ENCODE results near the gene RADIL. TPM values are rescaled to one million over a fixed set of nuclear protein-coding genes. Genes with fewer than 3 reads are reported as not detected.

RADIL gene
- total and polyA plus RNA-seq, 9 of the 15 experiments (the other 6 are each of a cell fraction or from before 2014, with no cell fraction given): 0.06 to 8.1 (median 1.9) TPM; not detected in 1

DNA sequence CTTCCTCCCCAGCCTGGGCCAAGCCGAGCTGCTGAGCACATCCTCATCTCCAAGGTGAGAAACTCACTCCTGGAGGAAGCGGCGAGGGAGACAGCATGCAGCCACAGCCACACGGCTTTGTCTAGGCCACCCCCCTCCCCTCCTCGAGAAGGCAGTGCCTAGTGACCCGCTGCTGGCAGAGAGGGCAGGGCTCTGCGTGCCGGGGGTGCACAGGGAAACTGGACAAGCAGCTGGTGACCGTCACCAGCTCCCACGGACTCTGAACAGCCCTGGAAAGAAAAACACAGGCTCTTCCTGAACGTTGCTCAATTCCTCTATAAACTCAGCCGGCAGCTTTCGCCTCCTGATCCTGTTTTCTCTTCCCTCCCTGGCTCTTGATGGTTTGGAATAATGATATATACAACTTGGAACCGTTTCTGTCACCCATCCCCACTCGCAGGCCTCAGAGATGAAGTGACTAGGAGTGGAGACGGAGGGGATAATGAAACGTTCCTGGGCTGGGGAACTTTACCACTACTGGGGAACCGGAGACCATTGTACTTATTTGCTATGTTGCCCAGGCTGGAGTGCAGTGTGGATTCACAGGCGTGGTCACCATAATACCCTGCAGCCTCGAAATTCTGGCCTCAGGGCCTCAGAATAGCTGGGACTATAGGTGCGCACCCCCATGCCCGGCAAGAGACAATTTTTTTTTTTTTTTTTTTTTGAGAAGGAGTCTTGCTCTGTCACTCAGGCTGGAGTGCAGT, 41.0 kb downstream of the RADIL start (continued):
- TF ChIP-seq, protein P1, sequence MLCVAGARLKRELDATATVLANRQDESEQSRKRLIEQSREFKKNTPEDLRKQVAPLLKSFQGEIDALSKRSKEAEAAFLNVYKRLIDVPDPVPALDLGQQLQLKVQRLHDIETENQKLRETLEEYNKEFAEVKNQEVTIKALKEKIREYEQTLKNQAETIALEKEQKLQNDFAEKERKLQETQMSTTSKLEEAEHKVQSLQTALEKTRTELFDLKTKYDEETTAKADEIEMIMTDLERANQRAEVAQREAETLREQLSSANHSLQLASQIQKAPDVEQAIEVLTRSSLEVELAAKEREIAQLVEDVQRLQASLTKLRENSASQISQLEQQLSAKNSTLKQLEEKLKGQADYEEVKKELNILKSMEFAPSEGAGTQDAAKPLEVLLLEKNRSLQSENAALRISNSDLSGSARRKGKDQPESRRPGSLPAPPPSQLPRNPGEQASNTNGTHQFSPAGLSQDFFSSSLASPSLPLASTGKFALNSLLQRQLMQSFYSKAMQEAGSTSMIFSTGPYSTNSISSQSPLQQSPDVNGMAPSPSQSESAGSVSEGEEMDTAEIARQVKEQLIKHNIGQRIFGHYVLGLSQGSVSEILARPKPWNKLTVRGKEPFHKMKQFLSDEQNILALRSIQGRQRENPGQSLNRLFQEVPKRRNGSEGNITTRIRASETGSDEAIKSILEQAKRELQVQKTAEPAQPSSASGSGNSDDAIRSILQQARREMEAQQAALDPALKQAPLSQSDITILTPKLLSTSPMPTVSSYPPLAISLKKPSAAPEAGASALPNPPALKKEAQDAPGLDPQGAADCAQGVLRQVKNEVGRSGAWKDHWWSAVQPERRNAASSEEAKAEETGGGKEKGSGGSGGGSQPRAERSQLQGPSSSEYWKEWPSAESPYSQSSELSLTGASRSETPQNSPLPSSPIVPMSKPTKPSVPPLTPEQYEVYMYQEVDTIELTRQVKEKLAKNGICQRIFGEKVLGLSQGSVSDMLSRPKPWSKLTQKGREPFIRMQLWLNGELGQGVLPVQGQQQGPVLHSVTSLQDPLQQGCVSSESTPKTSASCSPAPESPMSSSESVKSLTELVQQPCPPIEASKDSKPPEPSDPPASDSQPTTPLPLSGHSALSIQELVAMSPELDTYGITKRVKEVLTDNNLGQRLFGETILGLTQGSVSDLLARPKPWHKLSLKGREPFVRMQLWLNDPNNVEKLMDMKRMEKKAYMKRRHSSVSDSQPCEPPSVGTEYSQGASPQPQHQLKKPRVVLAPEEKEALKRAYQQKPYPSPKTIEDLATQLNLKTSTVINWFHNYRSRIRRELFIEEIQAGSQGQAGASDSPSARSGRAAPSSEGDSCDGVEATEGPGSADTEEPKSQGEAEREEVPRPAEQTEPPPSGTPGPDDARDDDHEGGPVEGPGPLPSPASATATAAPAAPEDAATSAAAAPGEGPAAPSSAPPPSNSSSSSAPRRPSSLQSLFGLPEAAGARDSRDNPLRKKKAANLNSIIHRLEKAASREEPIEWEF (CRISPR knock-in tag; IDR thresholded peaks at IDR 0.05): no peak
- no peak for TF ChIP-seq ILF3 (IDR thresholded peaks at IDR 0.05; ENCODE audit: borderline replicate concordance)
- no peak for TF ChIP-seq SMARCB1 (IDR thresholded peaks at IDR 0.05; ENCODE audit: insufficient read length, low read depth)

GRCh38 chr7:4841836-4842235, 41.7 kb downstream of the RADIL start:
- H3K36me3 ChIP-seq (ENCODE audit: control insufficient read depth, insufficient read depth, low read length): no peaks in the 10 kb centered on the region
- in situ Hi-C loops (cut with MboI): no loop called here
- no peak overlapping the region for H3K9ac ChIP-seq (ENCODE audit: insufficient read depth in 1 of 2, low read depth in 2 of 2, low read length in 2 of 2)
- H3K4me1 ChIP-seq (replicated peaks in 1 of 2; ENCODE audit: control insufficient read depth in 2 of 2, insufficient read depth in 2 of 2, low read length in 2 of 2): peaks cover 0 to 29% of the 10 kb centered on the region in 2 experiments; a peak in 2 of 5 replicates
- no peak overlapping the region for H3K4me3 ChIP-seq
- no peaks in the 10 kb centered on the region; the same call in 2 of the 3 replicates for H3K79me2 ChIP-seq (ENCODE audit: control insufficient read depth, insufficient read depth, low read length)
- intact Hi-C loops (cut with micrococcal nuclease): no loop called here
- H2AFZ ChIP-seq (ENCODE audit: low read depth, low read length): no peak overlapping the region
- H3K27me3 ChIP-seq (ENCODE audit: control insufficient read depth in 2 of 2, insufficient read depth in 2 of 2, low read length in 2 of 2): no peaks in the 10 kb centered on the region
- no TSS peak for BruUV-seq (replicated peaks)
- CTCF ChIA-PET (ENCODE audit: low intra/inter-chr PET ratio): no interaction called here
- FAIRE-seq (no peak), DNase-seq (ENCODE audit: extremely low read depth in 1 of 4, low spot score in 3 of 4) (no peak), ATAC-seq (no peak)
- H3K9me3 ChIP-seq (replicated peaks; ENCODE audit: control insufficient read depth, insufficient read depth, low read depth, low read length): no peaks in the 10 kb centered on the region
- no peak overlapping the region for H3K27ac ChIP-seq (ENCODE audit: extremely low read depth, low read depth, low read length)
- POLR2A ChIA-PET: interaction anchor here (0.8 to 1.0 kb wide), 2 partner anchors 21 to 245 kb away, joined by 3 to 5 read pairs; no protein-coding TSS in a partner anchor
- WGBS (ENCODE audit: insufficient coverage, low coverage, missing lambda C conversion rate): 79% methylated on average over 13 of the region's 13 CpGs
- peaks cover 5% of the 10 kb centered on the region for H4K20me1 ChIP-seq (replicated peaks; ENCODE audit: control insufficient read depth, insufficient read depth, low read length)
- H3K9me1 ChIP-seq (ENCODE audit: control insufficient read depth, insufficient read depth, low read length): no peaks in the 10 kb centered on the region
- no peak overlapping the region for H3K4me2 ChIP-seq (ENCODE audit: insufficient read depth, low read length)
- TF ChIP-seq ZNF644 (tag; IDR thresholded peaks at IDR 0.05; ENCODE audit: low read depth) (no peak), OTX1 (CRISPR knock-in tag; IDR thresholded peaks at IDR 0.05) (no peak), SMAD3 (CRISPR knock-in tag; conservative IDR thresholded peaks at IDR 0.05) (no peak), DMBX1 (CRISPR knock-in tag; IDR thresholded peaks at IDR 0.05; ENCODE audit: borderline replicate concordance) (no peak), ZNF146 (CRISPR knock-in tag; IDR thresholded peaks at IDR 0.05; ENCODE audit: unreplicated experiment) (no peak), ZNF561 (CRISPR knock-in tag; conservative IDR thresholded peaks at IDR 0.05) (no peak), SNIP1 (IDR thresholded peaks at IDR 0.05; ENCODE audit: low read depth) (no peak), CREB5 (CRISPR knock-in tag; IDR thresholded peaks at IDR 0.05) (no peak), SIX5 (IDR thresholded peaks at IDR 0.05; ENCODE audit: borderline replicate concordance in 1 of 2, insufficient read depth in 1 of 2, low read depth in 1 of 2, low read length in 2 of 2) (no peak)
- TF ChIP-seq, protein P2, sequence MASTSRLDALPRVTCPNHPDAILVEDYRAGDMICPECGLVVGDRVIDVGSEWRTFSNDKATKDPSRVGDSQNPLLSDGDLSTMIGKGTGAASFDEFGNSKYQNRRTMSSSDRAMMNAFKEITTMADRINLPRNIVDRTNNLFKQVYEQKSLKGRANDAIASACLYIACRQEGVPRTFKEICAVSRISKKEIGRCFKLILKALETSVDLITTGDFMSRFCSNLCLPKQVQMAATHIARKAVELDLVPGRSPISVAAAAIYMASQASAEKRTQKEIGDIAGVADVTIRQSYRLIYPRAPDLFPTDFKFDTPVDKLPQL (IDR thresholded peaks at IDR 0.05; ENCODE audit: extremely low read depth, insufficient read length): no peak
